GM21367 (cell line): Measurements from ENCODE around the gene ZNF8.
"Not testable (repeated sequence)": the region's sequence is repeated elsewhere in the genome, so short reads cannot be mapped to it uniquely, and the experiment has no call there.

Experiments used
- ATAC-seq: cut with Tn5 transposase; IDR thresholded peaks from one replicate; pipeline ENCODE4 v1.9.1; 2021; ENCODE audit not compliant: unreplicated experiment

ZNF8 gene

GRCh38 chr19:58278541-58279041 is at the start of gene ZNF8:
TSS of gene ZNF8 (plus strand) at chr19:58278955. CDS start at chr19:58279082, 127 bp downstream.
- peak; percentile 92 for ATAC-seq

DNA sequence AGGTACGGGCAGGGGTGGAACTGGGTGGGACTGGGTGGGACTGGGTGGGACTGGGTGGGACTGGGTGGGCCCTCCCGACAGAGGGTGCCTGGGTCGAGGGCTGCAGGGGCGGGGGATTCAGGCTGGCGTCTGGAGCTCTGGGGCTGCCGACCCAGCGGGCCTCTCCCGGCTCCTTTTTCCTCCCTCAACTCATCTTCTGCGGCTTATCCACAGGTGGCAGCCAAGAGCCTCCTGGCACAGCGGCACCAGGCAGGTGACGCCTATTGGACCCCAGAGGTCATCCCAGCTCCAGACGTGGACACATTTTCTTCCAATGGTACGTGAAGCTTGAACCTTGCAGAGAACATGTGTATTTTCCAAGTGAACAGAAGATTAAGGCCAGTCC is 49.5 kb upstream of the ZNF8 start:
- no peak for ATAC-seq

DNA sequence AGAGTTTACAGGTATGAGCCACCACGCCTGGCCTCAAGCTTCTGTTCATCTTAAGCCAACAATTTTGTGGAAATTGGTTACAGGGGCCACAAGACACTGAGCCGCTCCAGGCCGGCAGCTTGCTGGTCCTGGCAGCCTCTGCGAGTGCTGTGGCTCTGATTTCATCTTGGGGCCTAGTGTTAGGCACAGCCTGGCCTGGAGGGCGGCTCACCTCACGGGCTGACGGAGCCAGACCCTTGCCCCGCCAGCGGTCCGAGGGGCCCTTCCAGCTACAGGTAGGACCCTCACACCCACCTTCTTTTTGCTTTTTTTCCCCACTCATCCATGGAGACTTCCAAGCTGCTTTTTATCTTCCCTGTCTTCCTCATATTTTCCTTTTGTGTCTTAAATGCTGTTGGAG is 41.4 kb upstream of the ZNF8 start:
- ATAC-seq: no peak

DNA sequence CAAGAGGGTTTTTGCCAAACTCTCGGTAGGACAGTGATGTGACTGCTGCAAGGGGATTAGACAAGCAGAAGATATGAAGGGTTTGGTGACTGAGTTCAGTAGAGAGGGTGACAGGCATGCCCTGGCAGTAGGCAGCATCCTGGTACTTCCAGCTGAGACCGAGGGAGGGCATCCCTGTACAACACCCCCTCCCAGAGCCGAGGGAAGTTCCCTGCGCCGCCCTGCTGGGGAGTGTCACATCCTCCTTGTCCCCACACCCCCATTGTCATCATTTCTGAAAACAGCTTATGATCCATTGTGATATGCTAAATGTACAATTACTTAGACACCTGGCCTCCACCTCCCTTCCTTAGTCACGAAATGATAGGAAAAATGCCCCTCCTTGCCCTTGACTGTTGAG is 35.4 kb upstream of the ZNF8 start:
- no peak for ATAC-seq

- ATAC-seq: no peak
These were observed 29.9 kb upstream of the ZNF8 start for GRCh38 chr19:58248886-58249285.

GRCh38 chr19:58252102-58252685 is 26.6 kb upstream of the ZNF8 start:
- ATAC-seq: no peak

GRCh38 chr19:58258259-58258658 is 20.5 kb upstream of the ZNF8 start:
- ATAC-seq: not testable (repeated sequence)

GRCh38 chr19:58261600-58261967 is 17.2 kb upstream of the ZNF8 start:
- no peak for ATAC-seq

- ATAC-seq: no peak
These were observed 16.5 kb upstream of the ZNF8 start for GRCh38 chr19:58261968-58262921.

DNA sequence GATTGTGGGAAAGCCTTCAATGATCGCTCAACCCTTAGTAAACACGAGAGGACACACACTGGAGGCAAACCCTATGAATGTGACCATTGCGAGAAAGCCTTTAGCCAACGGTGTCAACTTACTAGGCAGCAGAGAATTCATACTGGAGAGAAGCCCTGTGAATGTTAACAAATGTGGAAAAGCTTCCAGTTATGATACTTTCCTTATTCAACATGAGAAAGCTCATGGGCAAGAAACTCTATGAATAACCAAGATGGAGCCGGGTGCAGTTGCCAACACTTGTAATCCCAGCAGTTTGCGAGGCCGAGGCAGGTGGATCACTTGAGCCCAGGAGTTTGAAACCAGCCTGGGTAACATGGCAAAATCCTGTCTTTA is 15.8 kb upstream of the ZNF8 start:
- ATAC-seq: no peak

- no peak for ATAC-seq
These were observed 13.7 kb upstream of the ZNF8 start for GRCh38 chr19:58265100-58265499.

GRCh38 chr19:58268344-58268743 is 10.4 kb upstream of the ZNF8 start:
- no peak for ATAC-seq

GRCh38 chr19:58274771-58275201 is 4.0 kb upstream of the ZNF8 start:
- ATAC-seq: no peak

- no peak for ATAC-seq
These were observed 3.2 kb upstream of the ZNF8 start for GRCh38 chr19:58275564-58275963.

- no peak for ATAC-seq
These were observed 1.6 kb upstream of the ZNF8 start for GRCh38 chr19:58277197-58277596.

DNA sequence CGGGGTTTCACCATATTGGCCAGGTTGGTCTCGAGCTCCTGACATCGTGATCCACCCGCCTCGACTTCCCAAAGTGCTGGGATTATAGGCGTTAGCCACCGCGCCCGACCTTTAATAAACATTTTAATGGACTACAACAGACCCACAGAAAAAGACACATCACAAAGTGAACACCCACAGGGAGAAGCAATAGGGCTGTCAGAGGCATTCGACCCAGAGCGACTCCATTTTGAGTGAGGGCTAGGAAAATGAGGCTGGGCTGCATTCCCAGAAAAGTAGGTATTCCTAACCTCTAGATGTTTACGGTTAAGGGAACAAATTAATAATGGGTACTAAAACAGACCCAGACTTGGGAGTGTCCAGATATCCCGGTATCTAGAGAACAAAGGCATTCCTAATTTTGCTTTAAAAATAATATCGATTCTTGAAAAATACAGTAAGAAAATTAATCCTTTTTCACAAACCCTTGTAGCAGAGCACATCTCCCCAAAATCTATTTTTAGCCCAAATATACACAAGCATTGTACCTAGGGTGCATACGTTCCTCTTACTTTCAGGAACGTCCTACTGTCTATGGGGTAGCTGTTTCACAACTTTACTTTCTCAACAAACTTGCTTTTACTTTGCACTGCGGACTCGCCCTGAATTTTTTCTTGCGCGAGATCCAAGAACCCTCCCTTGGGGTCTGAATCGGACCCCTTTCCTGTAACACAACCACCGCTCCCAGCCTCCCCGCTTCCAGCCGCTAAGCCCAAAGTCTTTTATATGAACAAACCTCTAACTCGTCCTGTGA is 811 bp upstream of the ZNF8 start:
- ATAC-seq: no peak

GRCh38 chr19:58279042-58279924 is 528 bp downstream of the ZNF8 start:
- no peak for ATAC-seq

DNA sequence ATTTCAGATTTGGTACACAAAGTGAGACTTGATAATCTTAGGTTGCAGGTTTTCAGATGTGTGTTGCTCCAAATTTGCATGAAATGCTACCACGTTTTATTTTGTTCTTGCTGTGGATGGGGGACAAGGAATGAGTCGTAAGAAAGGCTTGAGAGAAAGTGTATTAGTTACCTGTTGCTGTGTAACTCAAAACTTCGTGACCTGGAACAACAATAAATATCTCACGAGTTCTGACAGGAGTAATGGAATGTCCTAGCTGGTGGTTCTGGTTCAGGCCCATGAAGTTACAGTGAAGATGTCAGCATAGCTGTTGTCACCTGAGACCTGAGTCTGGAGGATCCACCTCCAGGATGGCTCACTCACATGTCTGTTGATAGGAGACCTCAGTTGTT is 1.2 kb downstream of the ZNF8 start:
- ATAC-seq: no peak

- ATAC-seq: no peak
These were observed 5.4 kb downstream of the ZNF8 start for GRCh38 chr19:58284199-58284598.

DNA sequence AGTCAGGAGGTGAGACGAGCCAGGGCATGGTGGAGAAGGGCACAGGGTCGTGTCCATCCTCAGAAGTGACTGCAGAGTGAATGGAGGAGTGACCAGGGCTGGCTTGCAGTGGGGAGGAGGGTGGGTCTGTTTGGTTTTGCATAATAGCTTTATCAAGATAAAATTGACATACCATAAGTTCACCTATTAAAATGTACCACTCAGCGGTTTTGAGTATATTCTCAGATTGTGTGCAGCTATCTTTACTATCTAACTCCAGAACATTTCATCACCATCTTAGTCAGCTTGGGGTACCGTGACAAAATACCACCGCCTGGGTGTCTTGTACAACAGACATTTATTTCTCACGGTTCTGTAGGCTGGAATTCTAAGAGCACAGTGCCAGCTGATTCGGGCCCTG is 13.2 kb downstream of the ZNF8 start:
- no peak for ATAC-seq
